Lung (tissue), 12 donors: ENCODE data around the gene PRKN. TPM values are rescaled to one million over a fixed set of nuclear protein-coding genes. Genes with fewer than 3 reads are reported as not detected.

Experiments
- ATAC-seq: fragments of 200-7000 bp; cut with Tn5 transposase; one replicate; pipeline ENCODE4 v1.9.1; 2020; ENCODE audit warnings: moderate number of reproducible peaks; ENCODE audit not compliant: insufficient read depth, low FRiP score
- DNase-seq, 3 donors: peaks; one replicate each; pipeline ENCODE4 v3.0.0-alpha.2; 2013 to 2017
- H3K27ac ChIP-seq, 2 donors: one replicate each; pipeline ENCODE4 v1.5.1; 2013; ENCODE audit warnings: mild to moderate bottlenecking in 2 of 2, moderate library complexity in 2 of 2, control low read depth in 1 of 2, inconsistent platforms in 1 of 2, low read depth in 1 of 2, low read length in 1 of 2
- H3K27me3 ChIP-seq, 3 donors: one replicate each; pipeline ENCODE4 v1.5.1; 2013; ENCODE audit warnings: low read length in 2 of 3; ENCODE audit not compliant: control insufficient read depth in 3 of 3, insufficient read depth in 3 of 3
- H3K36me3 ChIP-seq, 4 donors: one replicate each; pipeline ENCODE4 v1.5.1; 2013; ENCODE audit warnings: low read length in 4 of 4, mild to moderate bottlenecking in 1 of 4, moderate library complexity in 1 of 4; ENCODE audit not compliant: control insufficient read depth in 4 of 4, insufficient read depth in 4 of 4
- H3K4me1 ChIP-seq, 5 donors: one replicate each; pipeline ENCODE4 v1.5.1; 2013; ENCODE audit warnings: low read length in 5 of 5, mild to moderate bottlenecking in 2 of 5, moderate library complexity in 1 of 5; ENCODE audit not compliant: control insufficient read depth in 5 of 5, insufficient read depth in 5 of 5
- H3K4me3 ChIP-seq: one replicate; pipeline ENCODE4 v1.5.1; 2013; ENCODE audit warnings: mild to moderate bottlenecking, control low read depth, moderate library complexity
- H3K9ac ChIP-seq, 2 donors: one replicate each; pipeline ENCODE4 v1.5.1; 2013; ENCODE audit warnings: low read length in 2 of 2, control low read depth in 1 of 2; ENCODE audit not compliant: insufficient read depth in 1 of 2
- H3K9me3 ChIP-seq, 4 donors: one replicate each; pipeline ENCODE4 v1.5.1; 2013; ENCODE audit warnings: low read length in 3 of 4, mild to moderate bottlenecking in 1 of 4, moderate library complexity in 1 of 4; ENCODE audit not compliant: control insufficient read depth in 4 of 4, insufficient read depth in 3 of 4
- WGBS, 2 donors: extraction: QIAGEN DNeasy Blood & Tissue Kit; methylation state at CpG; one replicate each; pipeline ENCODE4 v1.1.7; 2013; 5-methylcytosine and 5-hydroxymethylcytosine counted together
- polyA plus RNA-seq, 2 donors: library from polyadenylated mRNA; stranded (reverse); fragments of 200-250 nt; gene quantifications; one replicate each; pipeline ENCODE4 v1.2.1, GENCODE V29; 2013
- total RNA-seq, 2 donors: library from RNA; depleted of rRNA in 1 of 2; stranded (reverse); fragments of >200 nt in 1 of 2; gene quantifications; one replicate each; pipeline ENCODE4 v1.2.1, GENCODE V29; 2014 to 2021
- TF ChIP-seq, protein P1 (sequence below): IDR thresholded peaks from 2 replicates; pipeline ENCODE4 v1.5.1; 2012; ENCODE audit warnings: mild to moderate bottlenecking; ENCODE audit errors: control extremely low read depth, extremely low read depth
- donor health status: control.
- donor health status: control.
- donor health status: Bipolar disorder and iron deficiency.
- donor health status: healthy.
- donor health status: DM: yes; HTN: yes; CAD: no.

PRKN gene
- total and polyA plus RNA-seq, 4 donors = 0.27 to 11.2 (median 3.1) TPM

GRCh38 chr6:161622779-161623178, 1104.8 kb downstream of the PRKN start:
- 82 to 94% methylated on average over 3 of the region's 3 CpGs for WGBS, 2 donors
- no peak overlapping the region for H3K27ac ChIP-seq
- no peaks in the 10 kb centered on the region for H3K36me3 ChIP-seq
- no peak overlapping the region for H3K9ac ChIP-seq
- peaks cover 0 to 20% (median 0%) of the 10 kb centered on the region in 5 donors for H3K4me1 ChIP-seq
- peaks cover 0 to 6% (median 1%) of the 10 kb centered on the region in 4 donors for H3K9me3 ChIP-seq
- H3K4me3 ChIP-seq = no peak overlapping the region
- DNase-seq (peak in 2 of 3 donors; percentile 27 to 57), ATAC-seq (no peak)
- H3K27me3 ChIP-seq = no peaks in the 10 kb centered on the region
- TF ChIP-seq, protein P1, sequence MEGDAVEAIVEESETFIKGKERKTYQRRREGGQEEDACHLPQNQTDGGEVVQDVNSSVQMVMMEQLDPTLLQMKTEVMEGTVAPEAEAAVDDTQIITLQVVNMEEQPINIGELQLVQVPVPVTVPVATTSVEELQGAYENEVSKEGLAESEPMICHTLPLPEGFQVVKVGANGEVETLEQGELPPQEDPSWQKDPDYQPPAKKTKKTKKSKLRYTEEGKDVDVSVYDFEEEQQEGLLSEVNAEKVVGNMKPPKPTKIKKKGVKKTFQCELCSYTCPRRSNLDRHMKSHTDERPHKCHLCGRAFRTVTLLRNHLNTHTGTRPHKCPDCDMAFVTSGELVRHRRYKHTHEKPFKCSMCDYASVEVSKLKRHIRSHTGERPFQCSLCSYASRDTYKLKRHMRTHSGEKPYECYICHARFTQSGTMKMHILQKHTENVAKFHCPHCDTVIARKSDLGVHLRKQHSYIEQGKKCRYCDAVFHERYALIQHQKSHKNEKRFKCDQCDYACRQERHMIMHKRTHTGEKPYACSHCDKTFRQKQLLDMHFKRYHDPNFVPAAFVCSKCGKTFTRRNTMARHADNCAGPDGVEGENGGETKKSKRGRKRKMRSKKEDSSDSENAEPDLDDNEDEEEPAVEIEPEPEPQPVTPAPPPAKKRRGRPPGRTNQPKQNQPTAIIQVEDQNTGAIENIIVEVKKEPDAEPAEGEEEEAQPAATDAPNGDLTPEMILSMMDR = no peak

DNA sequence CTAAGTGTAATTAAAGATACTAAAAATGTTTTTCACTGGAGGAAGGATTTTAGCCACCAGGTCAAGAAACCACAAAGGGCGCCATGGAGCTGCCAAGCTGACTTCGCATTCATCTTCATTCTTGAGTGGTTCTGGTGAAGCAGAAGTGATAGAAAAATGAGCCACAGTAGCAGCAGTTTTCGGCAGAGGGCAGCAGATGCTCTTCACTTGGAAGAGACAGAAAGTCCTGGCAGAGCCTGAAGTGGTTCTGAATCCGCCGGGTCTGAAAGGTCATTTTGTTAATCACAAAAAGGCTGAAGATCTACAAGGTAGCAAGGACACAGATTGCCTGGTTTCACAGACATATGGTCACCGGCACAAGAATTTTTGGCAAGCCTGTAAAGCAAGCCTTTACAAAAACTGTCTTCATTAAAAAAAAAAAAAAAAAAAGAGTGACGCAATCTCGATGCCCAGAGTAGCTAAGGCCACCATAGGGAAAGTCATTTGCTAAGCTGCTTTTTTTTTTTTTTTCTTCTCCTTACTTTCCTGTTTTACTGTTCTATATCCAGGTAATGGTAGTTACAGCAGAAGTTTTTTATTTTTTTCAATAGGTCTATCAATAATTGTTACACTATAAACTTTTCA, 1108.6 kb downstream of the PRKN start:
- Histone ChIP-seq H3K4me3 (no peak overlapping the region), H3K27ac (no peak overlapping the region), H3K27me3 (no peaks in the 10 kb centered on the region), H3K36me3 (no peaks in the 10 kb centered on the region), H3K4me1 (peaks cover 0 to 13% (median 0%) of the 10 kb centered on the region in 5 donors), H3K9me3 (no peaks in the 10 kb centered on the region), H3K9ac (no peak overlapping the region)
- DNase-seq (peak; percentile 37 to 73 (median 73)), ATAC-seq (no peak)
- 59 to 60% methylated on average over 8 of the region's 8 CpGs for WGBS, 2 donors
- TF ChIP-seq, protein P1 = no peak

DNA sequence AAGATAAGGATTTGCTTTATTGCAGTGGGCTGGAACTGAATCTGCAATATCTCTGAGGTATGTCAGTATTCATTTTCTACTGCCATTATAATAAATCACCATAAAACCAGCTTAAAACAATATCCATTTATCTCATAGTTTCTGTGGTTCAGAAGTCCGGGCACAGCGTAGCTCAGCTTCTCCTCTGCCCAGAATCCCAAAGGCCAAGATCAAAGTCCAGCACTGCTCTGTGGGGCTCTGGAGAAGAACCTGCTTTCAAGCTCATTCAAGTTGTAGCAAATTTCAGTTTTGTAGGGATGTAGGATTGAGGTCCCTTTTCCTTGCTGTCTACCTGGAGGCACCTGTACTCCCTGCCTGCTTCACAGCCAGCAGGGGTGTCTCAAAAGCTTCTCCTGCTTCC, 1113.9 kb downstream of the PRKN start:
- Histone ChIP-seq H3K36me3 (no peaks in the 10 kb centered on the region), H3K4me1 (no peaks in the 10 kb centered on the region), H3K9ac (no peak overlapping the region), H3K27ac (no peak overlapping the region), H3K27me3 (no peaks in the 10 kb centered on the region), H3K9me3 (peaks cover 0 to 3% (median under 1%) of the 10 kb centered on the region in 4 donors), H3K4me3 (no peak overlapping the region)
- ATAC-seq = no peak
- DNase-seq = no peak
- WGBS, 2 donors = 94 to 96% methylated on average over 2 of the region's 2 CpGs
- TF ChIP-seq, protein P1 = no peak

DNA sequence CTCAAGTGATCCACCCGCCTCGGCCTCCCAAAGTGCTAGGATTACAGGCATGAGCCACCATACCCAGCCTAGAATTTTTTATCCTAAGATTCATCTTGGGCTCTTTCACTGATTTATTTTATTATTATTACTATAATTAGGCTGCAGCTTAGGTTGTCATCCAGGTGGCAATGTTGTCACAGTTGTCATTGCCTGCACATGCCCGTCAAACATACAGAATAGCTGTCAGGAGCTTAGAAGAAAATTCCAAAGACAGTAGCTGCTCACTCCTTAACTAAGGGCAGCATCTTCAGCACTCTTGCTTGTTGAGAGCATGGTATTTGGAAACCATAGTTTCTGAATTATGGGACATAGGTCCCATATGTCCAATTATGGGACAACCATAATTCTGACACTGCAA, 1118.8 kb downstream of the PRKN start:
- 93 to 95% methylated on average over 3 of the region's 3 CpGs for WGBS, 2 donors
- TF ChIP-seq, protein P1 = no peak
- Histone ChIP-seq H3K36me3 (no peaks in the 10 kb centered on the region), H3K27me3 (no peaks in the 10 kb centered on the region), H3K9me3 (peaks cover 0 to 4% (median 2%) of the 10 kb centered on the region in 4 donors), H3K4me1 (no peaks in the 10 kb centered on the region), H3K27ac (no peak overlapping the region), H3K4me3 (no peak overlapping the region), H3K9ac (no peak overlapping the region)
- no peak for DNase-seq
- ATAC-seq = no peak
